ENCODE measurements around the gene CHD1. TPM values are rescaled to one million over a fixed set of nuclear protein-coding genes. Genes with fewer than 3 reads are reported as not detected.

The CHD1 gene
- total RNA-seq, 1 experiment from 2014 or later, result 41.8 TPM

- TF ChIP-seq JAZF1 (CRISPR knock-in tag; IDR thresholded peaks at IDR 0.05) (no peak), ZNF416 (CRISPR knock-in tag; IDR thresholded peaks at IDR 0.05) (no peak), ZNF232 (CRISPR knock-in tag; IDR thresholded peaks at IDR 0.05) (no peak)
Observed at GRCh38 chr5:98930972-98931762, 2.4 kb upstream of the CHD1 start (continued).

GRCh38 chr5:98929710-98930298, 997 bp upstream of the CHD1 start:
- Mint-ChIP-seq H3K36me3 (peaks cover 7% of the 10 kb centered on the region), H3K4me1 (peaks cover 28% of the 10 kb centered on the region), H3K27me3 (ENCODE audit: low read depth) (no peaks in the 10 kb centered on the region), H3K27ac (peak overlapping the region; percentile 98), H3K4me3 (peak overlapping the region; percentile 88), H3K9me3 (no peaks in the 10 kb centered on the region)
- DNase-seq (ENCODE audit: low spot score) (no peak), ATAC-seq (no peak)
- TF ChIP-seq PRDM15 (CRISPR knock-in tag; IDR thresholded peaks at IDR 0.05) (no peak), AR (CRISPR knock-in tag; IDR thresholded peaks at IDR 0.05) (no peak), KAT7 (CRISPR knock-in tag; IDR thresholded peaks at IDR 0.05; ENCODE audit: borderline replicate concordance) (no peak), SMAD3 (CRISPR knock-in tag; IDR thresholded peaks at IDR 0.05; ENCODE audit: borderline replicate concordance) (no peak), ZNF423 (CRISPR knock-in tag; IDR thresholded peaks at IDR 0.05) (no peak), USF2 (CRISPR knock-in tag; IDR thresholded peaks at IDR 0.05) (no peak), HMGA2 (CRISPR knock-in tag; IDR thresholded peaks at IDR 0.05) (no peak)
- ChIA-PET POLR2A (interaction anchor here (0.8 to 1.5 kb wide), 2 partner anchors 8 to 20 kb away, joined by 3 to 4 read pairs; no protein-coding TSS in a partner anchor), CTCF (interaction anchor here (0.7 to 1.2 kb wide), 2 partner anchors 130 to 131 kb away, joined by 3 read pairs; no protein-coding TSS in a partner anchor)

GRCh38 chr5:98927989-98928872, 576 bp downstream of the CHD1 start:
- DNase-seq (ENCODE audit: low spot score) (peak; percentile 66), ATAC-seq (peak; percentile 30)
- ChIA-PET POLR2A (interaction anchor here (1.5 kb wide), 1 partner anchor 9 kb away, joined by 4 read pairs; no protein-coding TSS in a partner anchor), CTCF (interaction anchor here (0.6 to 1.4 kb wide), 2 partner anchors 45 to 104 kb away, joined by 3 read pairs; no protein-coding TSS in a partner anchor)
- Mint-ChIP-seq H3K36me3 (peaks cover 19% of the 10 kb centered on the region), H3K4me3 (peak overlapping the region; percentile 93), H3K27me3 (ENCODE audit: low read depth) (no peaks in the 10 kb centered on the region), H3K27ac (peak overlapping the region; percentile 98), H3K4me1 (peaks cover 27% of the 10 kb centered on the region), H3K9me3 (no peaks in the 10 kb centered on the region)
- TF ChIP-seq TEAD4 (CRISPR knock-in tag; IDR thresholded peaks at IDR 0.05) (no peak), CREM (CRISPR knock-in tag; IDR thresholded peaks at IDR 0.05) (no peak), FOXK1 (CRISPR knock-in tag; IDR thresholded peaks at IDR 0.05) (peak; percentile 38; the same call in 1 of the 2 replicates), FOXJ3 (CRISPR knock-in tag; IDR thresholded peaks at IDR 0.05; ENCODE audit: borderline replicate concordance) (no peak), SOX15 (CRISPR knock-in tag; IDR thresholded peaks at IDR 0.05) (no peak), PRRX2 (CRISPR knock-in tag; IDR thresholded peaks at IDR 0.05) (no peak), MAX (CRISPR knock-in tag; IDR thresholded peaks at IDR 0.05) (no peak), RORB (CRISPR knock-in tag; IDR thresholded peaks at IDR 0.05) (no peak), HMGXB4 (CRISPR knock-in tag; IDR thresholded peaks at IDR 0.05) (0 out of 2 replicates have a peak, but pooled peaks have one; percentile 53), KAT7 (CRISPR knock-in tag; IDR thresholded peaks at IDR 0.05; ENCODE audit: borderline replicate concordance) (peak; percentile 77; the same call in 1 of the 2 replicates)

Data from WTC11 (cell line).